Tibial nerve (tissue), 4 donors: Measurements from ENCODE around the gene CALML5.

ENCODE experiments used
- EP300 ChIP-seq, 2 donors: sonication (generic); formaldehyde crosslinking; IDR thresholded peaks; one replicate each; pipeline ENCODE4 v1.6.1; 2017; ENCODE audit warnings: antibody characterized with exemption in 2 of 2, mild to moderate bottlenecking in 1 of 2
- POLR2A ChIP-seq, 2 donors: fragments of 450-650 bp; IDR thresholded peaks; one replicate each; pipeline ENCODE4 v1.6.1; 2017; ENCODE audit warnings: antibody characterized with exemption in 2 of 2, mild to moderate bottlenecking in 2 of 2, moderate library complexity in 2 of 2
- TF ChIP-seq, protein P1 (sequence below), 5 experiments: fragments of 200-600 bp in 3 of 5; fragments of 450-650 bp in 2 of 5; sonication (generic) in 3 of 5; IDR thresholded peaks; one replicate each; pipeline ENCODE4 v1.5.1; 2016 to 2019; ENCODE audit warnings: antibody characterized with exemption in 5 of 5, mild to moderate bottlenecking in 3 of 5, moderate library complexity in 2 of 5

DNA sequence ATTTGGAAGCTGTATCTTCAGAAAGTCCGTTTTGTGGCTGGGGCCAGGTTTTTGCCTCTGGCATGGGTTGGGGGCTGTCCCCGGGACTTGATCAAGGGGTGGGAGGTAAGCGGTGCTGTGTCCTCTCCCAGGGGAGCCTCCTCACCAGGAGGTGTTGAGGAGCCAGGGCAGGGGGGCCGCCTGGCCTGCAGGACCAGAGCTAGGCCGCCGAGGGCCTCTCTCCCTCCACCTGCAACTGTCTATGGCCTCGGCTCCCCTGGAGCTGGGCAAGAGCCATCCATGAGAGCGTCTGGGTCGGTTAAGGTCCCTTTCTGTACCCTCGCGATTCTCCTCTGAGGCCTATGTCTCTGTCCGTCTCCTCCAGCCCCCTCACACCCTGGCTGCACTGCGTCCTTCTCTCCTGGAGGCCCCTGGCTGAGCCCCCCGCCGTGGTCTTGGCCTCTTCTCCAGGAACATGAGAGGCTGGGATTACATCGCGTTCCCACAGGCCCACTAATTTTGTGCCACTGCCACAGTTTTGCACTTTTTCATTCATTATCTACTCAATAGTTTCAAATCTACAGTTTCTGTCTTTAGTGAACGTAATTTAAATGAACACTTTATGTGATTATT, 20.6 kb downstream of the CALML5 start:
- no peak for TF ChIP-seq EP300 (IDR thresholded peaks at IDR 0.05)
- TF ChIP-seq, protein P1, sequence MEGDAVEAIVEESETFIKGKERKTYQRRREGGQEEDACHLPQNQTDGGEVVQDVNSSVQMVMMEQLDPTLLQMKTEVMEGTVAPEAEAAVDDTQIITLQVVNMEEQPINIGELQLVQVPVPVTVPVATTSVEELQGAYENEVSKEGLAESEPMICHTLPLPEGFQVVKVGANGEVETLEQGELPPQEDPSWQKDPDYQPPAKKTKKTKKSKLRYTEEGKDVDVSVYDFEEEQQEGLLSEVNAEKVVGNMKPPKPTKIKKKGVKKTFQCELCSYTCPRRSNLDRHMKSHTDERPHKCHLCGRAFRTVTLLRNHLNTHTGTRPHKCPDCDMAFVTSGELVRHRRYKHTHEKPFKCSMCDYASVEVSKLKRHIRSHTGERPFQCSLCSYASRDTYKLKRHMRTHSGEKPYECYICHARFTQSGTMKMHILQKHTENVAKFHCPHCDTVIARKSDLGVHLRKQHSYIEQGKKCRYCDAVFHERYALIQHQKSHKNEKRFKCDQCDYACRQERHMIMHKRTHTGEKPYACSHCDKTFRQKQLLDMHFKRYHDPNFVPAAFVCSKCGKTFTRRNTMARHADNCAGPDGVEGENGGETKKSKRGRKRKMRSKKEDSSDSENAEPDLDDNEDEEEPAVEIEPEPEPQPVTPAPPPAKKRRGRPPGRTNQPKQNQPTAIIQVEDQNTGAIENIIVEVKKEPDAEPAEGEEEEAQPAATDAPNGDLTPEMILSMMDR (IDR thresholded peaks at IDR 0.05): no peak
- TF ChIP-seq POLR2A (IDR thresholded peaks at IDR 0.05): no peak
